Measurements from ENCODE around the gene ERVW-1.
"Not testable (repeated sequence)": the region's sequence is repeated elsewhere in the genome, so short reads cannot be mapped to it uniquely, and the experiment has no call there.

DNA sequence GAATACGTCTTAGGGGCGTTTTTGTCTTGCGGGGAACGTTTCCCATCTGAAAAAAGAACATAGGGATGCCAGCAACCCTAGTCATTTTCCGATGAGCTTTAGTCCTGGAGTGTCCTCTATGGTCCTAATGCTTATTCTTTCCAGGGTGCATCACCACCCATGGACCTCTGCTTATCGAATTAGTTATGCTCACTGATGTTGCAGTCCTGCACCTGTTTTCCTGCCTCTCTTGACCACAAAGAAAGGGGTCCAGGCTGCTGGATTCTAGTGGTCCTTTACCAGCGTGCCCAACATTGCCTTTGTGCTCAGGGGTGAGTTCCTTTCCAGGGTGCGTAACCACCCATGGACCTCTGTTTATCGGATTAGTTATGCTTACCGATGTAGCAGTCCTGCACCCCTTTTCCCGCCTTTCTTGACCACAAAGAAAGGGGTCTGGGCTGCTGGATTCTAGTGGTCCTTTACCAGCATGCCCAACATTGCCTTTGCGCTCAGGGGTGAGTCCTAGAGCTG lies 2.4 kb downstream of the ERVW-1 start:
- TF ChIP-seq, protein P1, sequence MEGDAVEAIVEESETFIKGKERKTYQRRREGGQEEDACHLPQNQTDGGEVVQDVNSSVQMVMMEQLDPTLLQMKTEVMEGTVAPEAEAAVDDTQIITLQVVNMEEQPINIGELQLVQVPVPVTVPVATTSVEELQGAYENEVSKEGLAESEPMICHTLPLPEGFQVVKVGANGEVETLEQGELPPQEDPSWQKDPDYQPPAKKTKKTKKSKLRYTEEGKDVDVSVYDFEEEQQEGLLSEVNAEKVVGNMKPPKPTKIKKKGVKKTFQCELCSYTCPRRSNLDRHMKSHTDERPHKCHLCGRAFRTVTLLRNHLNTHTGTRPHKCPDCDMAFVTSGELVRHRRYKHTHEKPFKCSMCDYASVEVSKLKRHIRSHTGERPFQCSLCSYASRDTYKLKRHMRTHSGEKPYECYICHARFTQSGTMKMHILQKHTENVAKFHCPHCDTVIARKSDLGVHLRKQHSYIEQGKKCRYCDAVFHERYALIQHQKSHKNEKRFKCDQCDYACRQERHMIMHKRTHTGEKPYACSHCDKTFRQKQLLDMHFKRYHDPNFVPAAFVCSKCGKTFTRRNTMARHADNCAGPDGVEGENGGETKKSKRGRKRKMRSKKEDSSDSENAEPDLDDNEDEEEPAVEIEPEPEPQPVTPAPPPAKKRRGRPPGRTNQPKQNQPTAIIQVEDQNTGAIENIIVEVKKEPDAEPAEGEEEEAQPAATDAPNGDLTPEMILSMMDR (conservative IDR thresholded peaks at IDR 0.05; ENCODE audit: low read depth in 2 of 2), result not testable (repeated sequence)
- TF ChIP-seq EZH2phosphoT487 (IDR thresholded peaks at IDR 0.05; ENCODE audit: unreplicated experiment); EZH2 (IDR thresholded peaks at IDR 0.05; ENCODE audit: low read depth, unreplicated experiment); POLR2AphosphoS5 (IDR thresholded peaks at IDR 0.05; ENCODE audit: low read depth); ZNF331 (CRISPR knock-in tag; IDR thresholded peaks at IDR 0.05; ENCODE audit: low read depth): not testable (repeated sequence)
- TF ChIP-seq, protein P2, sequence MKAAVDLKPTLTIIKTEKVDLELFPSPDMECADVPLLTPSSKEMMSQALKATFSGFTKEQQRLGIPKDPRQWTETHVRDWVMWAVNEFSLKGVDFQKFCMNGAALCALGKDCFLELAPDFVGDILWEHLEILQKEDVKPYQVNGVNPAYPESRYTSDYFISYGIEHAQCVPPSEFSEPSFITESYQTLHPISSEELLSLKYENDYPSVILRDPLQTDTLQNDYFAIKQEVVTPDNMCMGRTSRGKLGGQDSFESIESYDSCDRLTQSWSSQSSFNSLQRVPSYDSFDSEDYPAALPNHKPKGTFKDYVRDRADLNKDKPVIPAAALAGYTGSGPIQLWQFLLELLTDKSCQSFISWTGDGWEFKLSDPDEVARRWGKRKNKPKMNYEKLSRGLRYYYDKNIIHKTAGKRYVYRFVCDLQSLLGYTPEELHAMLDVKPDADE (IDR thresholded peaks at IDR 0.05), result not testable (repeated sequence)
- TF ChIP-seq, protein P3, sequence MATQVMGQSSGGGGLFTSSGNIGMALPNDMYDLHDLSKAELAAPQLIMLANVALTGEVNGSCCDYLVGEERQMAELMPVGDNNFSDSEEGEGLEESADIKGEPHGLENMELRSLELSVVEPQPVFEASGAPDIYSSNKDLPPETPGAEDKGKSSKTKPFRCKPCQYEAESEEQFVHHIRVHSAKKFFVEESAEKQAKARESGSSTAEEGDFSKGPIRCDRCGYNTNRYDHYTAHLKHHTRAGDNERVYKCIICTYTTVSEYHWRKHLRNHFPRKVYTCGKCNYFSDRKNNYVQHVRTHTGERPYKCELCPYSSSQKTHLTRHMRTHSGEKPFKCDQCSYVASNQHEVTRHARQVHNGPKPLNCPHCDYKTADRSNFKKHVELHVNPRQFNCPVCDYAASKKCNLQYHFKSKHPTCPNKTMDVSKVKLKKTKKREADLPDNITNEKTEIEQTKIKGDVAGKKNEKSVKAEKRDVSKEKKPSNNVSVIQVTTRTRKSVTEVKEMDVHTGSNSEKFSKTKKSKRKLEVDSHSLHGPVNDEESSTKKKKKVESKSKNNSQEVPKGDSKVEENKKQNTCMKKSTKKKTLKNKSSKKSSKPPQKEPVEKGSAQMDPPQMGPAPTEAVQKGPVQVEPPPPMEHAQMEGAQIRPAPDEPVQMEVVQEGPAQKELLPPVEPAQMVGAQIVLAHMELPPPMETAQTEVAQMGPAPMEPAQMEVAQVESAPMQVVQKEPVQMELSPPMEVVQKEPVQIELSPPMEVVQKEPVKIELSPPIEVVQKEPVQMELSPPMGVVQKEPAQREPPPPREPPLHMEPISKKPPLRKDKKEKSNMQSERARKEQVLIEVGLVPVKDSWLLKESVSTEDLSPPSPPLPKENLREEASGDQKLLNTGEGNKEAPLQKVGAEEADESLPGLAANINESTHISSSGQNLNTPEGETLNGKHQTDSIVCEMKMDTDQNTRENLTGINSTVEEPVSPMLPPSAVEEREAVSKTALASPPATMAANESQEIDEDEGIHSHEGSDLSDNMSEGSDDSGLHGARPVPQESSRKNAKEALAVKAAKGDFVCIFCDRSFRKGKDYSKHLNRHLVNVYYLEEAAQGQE (IDR thresholded peaks at IDR 0.05; ENCODE audit: unreplicated experiment), result not testable (repeated sequence)
